Measurements from ENCODE around the gene TMEM101.

DNA sequence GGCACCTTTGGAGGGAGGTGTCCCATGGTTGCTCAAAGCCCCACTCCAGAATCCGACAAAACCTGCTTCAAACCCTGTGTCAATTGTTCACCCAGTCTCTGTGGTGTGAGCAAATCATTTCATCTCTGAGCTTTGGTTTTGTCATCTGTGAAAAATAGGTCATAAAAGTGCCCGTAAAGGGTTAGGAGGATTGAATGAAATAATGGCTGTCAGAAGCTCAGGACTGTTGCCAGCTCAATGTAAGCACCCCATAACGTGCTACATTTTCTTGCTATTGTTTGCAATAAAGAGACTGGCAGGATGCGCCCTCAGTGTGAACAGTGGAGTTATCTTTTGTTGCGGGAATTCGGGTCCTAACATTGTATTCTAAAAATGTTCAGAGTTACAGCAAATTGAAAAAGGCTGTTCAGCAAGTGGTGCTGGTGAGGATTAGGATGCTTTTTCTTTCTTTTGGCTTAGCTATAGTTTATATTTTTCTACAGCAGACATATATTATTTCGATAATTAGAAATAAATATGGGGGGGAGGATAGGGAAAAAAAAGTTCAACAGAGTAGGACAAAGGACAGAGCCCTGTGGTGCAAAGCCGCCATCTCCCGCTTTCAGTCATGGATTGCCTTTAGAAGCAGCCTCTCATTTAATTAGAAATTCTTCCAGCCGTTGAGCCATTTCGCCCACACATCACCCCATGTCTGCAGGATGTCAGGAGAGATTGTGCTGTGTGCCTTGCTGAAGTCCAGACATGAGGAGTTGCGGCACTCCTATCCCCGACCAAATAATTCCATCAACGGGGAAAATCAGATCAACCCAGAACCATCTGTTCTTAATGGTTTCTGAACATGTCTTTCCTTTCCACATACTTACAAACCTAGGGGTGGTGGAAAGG lies 40.1 kb downstream of the TMEM101 start:
- TF ChIP-seq, protein P1, sequence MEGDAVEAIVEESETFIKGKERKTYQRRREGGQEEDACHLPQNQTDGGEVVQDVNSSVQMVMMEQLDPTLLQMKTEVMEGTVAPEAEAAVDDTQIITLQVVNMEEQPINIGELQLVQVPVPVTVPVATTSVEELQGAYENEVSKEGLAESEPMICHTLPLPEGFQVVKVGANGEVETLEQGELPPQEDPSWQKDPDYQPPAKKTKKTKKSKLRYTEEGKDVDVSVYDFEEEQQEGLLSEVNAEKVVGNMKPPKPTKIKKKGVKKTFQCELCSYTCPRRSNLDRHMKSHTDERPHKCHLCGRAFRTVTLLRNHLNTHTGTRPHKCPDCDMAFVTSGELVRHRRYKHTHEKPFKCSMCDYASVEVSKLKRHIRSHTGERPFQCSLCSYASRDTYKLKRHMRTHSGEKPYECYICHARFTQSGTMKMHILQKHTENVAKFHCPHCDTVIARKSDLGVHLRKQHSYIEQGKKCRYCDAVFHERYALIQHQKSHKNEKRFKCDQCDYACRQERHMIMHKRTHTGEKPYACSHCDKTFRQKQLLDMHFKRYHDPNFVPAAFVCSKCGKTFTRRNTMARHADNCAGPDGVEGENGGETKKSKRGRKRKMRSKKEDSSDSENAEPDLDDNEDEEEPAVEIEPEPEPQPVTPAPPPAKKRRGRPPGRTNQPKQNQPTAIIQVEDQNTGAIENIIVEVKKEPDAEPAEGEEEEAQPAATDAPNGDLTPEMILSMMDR (IDR thresholded peaks at IDR 0.05): no peak
- no peak for TF ChIP-seq POLR2A (IDR thresholded peaks at IDR 0.05)
